Neural progenitor cell (in vitro differentiated cells): ENCODE data around the gene TMED9.

Experiments used
- EZH2 ChIP-seq: fragments of 200-600 bp; sonication (generic); IDR thresholded peaks from 2 replicates; pipeline ENCODE4 v1.6.1; 2017; ENCODE audit warnings: antibody characterized with exemption, mild to moderate bottlenecking, moderate library complexity
- EZH2phosphoT487 ChIP-seq: fragments of 200-600 bp; sonication (generic); IDR thresholded peaks from 2 replicates; pipeline ENCODE4 v1.6.1; 2017; ENCODE audit warnings: antibody characterized with exemption
- TF ChIP-seq, protein P1 (sequence below): fragments of 200-600 bp; sonication (generic); IDR thresholded peaks from 2 replicates; pipeline ENCODE4 v1.5.1; 2017; ENCODE audit warnings: antibody characterized with exemption, mild to moderate bottlenecking

GRCh38 chr5:177552839-177553455 lies 39.1 kb upstream of the TMED9 start:
- TF ChIP-seq, protein P1, sequence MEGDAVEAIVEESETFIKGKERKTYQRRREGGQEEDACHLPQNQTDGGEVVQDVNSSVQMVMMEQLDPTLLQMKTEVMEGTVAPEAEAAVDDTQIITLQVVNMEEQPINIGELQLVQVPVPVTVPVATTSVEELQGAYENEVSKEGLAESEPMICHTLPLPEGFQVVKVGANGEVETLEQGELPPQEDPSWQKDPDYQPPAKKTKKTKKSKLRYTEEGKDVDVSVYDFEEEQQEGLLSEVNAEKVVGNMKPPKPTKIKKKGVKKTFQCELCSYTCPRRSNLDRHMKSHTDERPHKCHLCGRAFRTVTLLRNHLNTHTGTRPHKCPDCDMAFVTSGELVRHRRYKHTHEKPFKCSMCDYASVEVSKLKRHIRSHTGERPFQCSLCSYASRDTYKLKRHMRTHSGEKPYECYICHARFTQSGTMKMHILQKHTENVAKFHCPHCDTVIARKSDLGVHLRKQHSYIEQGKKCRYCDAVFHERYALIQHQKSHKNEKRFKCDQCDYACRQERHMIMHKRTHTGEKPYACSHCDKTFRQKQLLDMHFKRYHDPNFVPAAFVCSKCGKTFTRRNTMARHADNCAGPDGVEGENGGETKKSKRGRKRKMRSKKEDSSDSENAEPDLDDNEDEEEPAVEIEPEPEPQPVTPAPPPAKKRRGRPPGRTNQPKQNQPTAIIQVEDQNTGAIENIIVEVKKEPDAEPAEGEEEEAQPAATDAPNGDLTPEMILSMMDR: no peak
- TF ChIP-seq EZH2 (no peak), EZH2phosphoT487 (no peak)
